GM12878 (cell line): ENCODE measurements around the gene RETN. TPM values are rescaled to one million over a fixed set of nuclear protein-coding genes. Genes with fewer than 3 reads are reported as not detected.

Experiments
- ATAC-seq: fragments of 200-7000 bp; cut with Tn5 transposase; 3 replicates; pipeline ENCODE4 v1.9.1; 2020; ENCODE audit warnings: mild to moderate bottlenecking, moderate library complexity
- BruUV-seq: library from RNA; stranded (reverse); fragments of 400-500 nt; replicated peaks from 2 replicates; lab custom pipeline; 2021; lab: Mats Ljungman, UMichigan
- CTCF ChIA-PET: fragments of 300-600 bp; sonication (Branson Sonifier 250); formaldehyde crosslinking; extraction: SDS; loops from one replicate; lab custom pipeline; 2021; ENCODE audit warnings: inconsistent platforms; lab: Yijun Ruan, JAX
- POLR2A ChIA-PET: fragments of 350-600 bp; formaldehyde crosslinking; extraction: SDS; loops from one replicate; lab custom pipeline; 2021; ENCODE audit warnings: inconsistent platforms; lab: Charles Lee
- RAD21 ChIA-PET: fragments of 300-600 bp; sonication (Branson Sonifier 250); formaldehyde crosslinking; loops from one replicate; lab custom pipeline; 2023; ENCODE audit warnings: antibody characterized with exemption; ENCODE audit not compliant: unreplicated experiment; lab: Charles Lee
- SMC1A ChIA-PET: fragments of 300-600 bp; sonication (Branson Sonifier 250); formaldehyde crosslinking; loops from one replicate; lab custom pipeline; 2023; ENCODE audit not compliant: unreplicated experiment, uncharacterized antibody; lab: Charles Lee
- DNase-seq: peaks from one replicate; pipeline ENCODE4 v3.0.0-alpha.2; 2011; ENCODE audit warnings: low read depth, low spot score
- FAIRE-seq: peaks from 3 replicates; lab custom pipeline; 2011; peaks lifted over from hg19 to GRCh38; lab: Jason Lieb, UNC
- H2AFZ ChIP-seq: 2 replicates; pipeline ENCODE4 v1.6.0; 2011; ENCODE audit warnings: low read depth, low read length, control low read depth; ENCODE audit not compliant: control insufficient read depth
- H3K27ac ChIP-seq: 2 replicates; pipeline ENCODE4 v1.5.1; 2011; ENCODE audit warnings: control low read depth; ENCODE audit not compliant: control insufficient read depth, insufficient read depth
- H3K27me3 ChIP-seq, 2 experiments: replicated peaks in 1 of 2; 2 replicates each; pipeline versions ENCODE4 v1.6.0 to v1.6.1; 2011; ENCODE audit warnings: low read length in 1 of 2; ENCODE audit not compliant: control insufficient read depth in 2 of 2, insufficient read depth in 2 of 2
- H3K36me3 ChIP-seq, 2 experiments: 2 replicates each; pipeline ENCODE4 v1.5.1; 2011; ENCODE audit warnings: low read length in 1 of 2; ENCODE audit not compliant: control insufficient read depth in 2 of 2, insufficient read depth in 2 of 2
- H3K4me1 ChIP-seq: 2 replicates; pipeline ENCODE4 v1.6.1; 2011; ENCODE audit warnings: mild to moderate bottlenecking, low read length, moderate library complexity, mixed read lengths; ENCODE audit not compliant: control insufficient read depth, insufficient read depth
- H3K4me2 ChIP-seq: 2 replicates; pipeline ENCODE4 v1.6.0; 2011; ENCODE audit warnings: control low read depth; ENCODE audit not compliant: control insufficient read depth, insufficient read depth
- H3K4me3 ChIP-seq: fragments of 200-600 bp; sonication (generic); 2 replicates; pipeline ENCODE4 v1.5.1; 2016
- H3K79me2 ChIP-seq: 2 replicates; pipeline ENCODE4 v1.6.0; 2011; ENCODE audit warnings: low read length; ENCODE audit not compliant: control insufficient read depth, insufficient read depth
- H3K9ac ChIP-seq: 2 replicates; pipeline ENCODE4 v1.8.0; 2011; ENCODE audit warnings: low read length, control low read depth, mixed read lengths; ENCODE audit not compliant: control insufficient read depth, insufficient read depth
- H3K9me3 ChIP-seq: replicated peaks from 3 replicates; pipeline ENCODE4 v1.5.1; 2011; ENCODE audit warnings: mild to moderate bottlenecking, low read length; ENCODE audit not compliant: control insufficient read depth, insufficient read depth
- H4K20me1 ChIP-seq: 2 replicates; pipeline ENCODE4 v1.6.0; 2011; ENCODE audit not compliant: control insufficient read depth, insufficient read depth
- ATF3 ChIP-seq: IDR thresholded peaks from 2 replicates; pipeline ENCODE4 v1.6.1; 2011; ENCODE audit warnings: low read depth, mild to moderate bottlenecking, low read length, moderate library complexity, borderline replicate concordance; ENCODE audit errors: extremely low read depth
- CHD1 ChIP-seq: IDR thresholded peaks from 2 replicates; pipeline ENCODE4 v1.6.1; 2012; ENCODE audit warnings: low read depth, low read length, improper control_type of control experiment
- CREM ChIP-seq: IDR thresholded peaks from 2 replicates; pipeline ENCODE4 v1.6.1; 2014; ENCODE audit warnings: antibody characterized with exemption, low read depth
- IKZF2 ChIP-seq, 2 experiments: fragments of 450-650 bp; IDR thresholded peaks; 2 replicates each; pipeline ENCODE4 v1.6.1; 2017; ENCODE audit warnings: mild to moderate bottlenecking in 2 of 2, moderate library complexity in 2 of 2
- IRF5 ChIP-seq: fragments of 450-650 bp; IDR thresholded peaks from 2 replicates; pipeline ENCODE4 v1.6.1; 2017; ENCODE audit warnings: borderline replicate concordance
- MTA2 ChIP-seq: fragments of 450-650 bp; IDR thresholded peaks from 2 replicates; pipeline ENCODE4 v1.6.1; 2016; ENCODE audit warnings: low read depth, mild to moderate bottlenecking, moderate library complexity
- MTA3 ChIP-seq: IDR thresholded peaks from 2 replicates; pipeline ENCODE4 v1.6.1; 2012; ENCODE audit warnings: low read length, inconsistent platforms, borderline replicate concordance
- MYB ChIP-seq: fragments of 150-350 bp; IDR thresholded peaks from 2 replicates; pipeline ENCODE4 v1.6.1; 2014; ENCODE audit warnings: mild to moderate bottlenecking, low read depth, low read length, borderline replicate concordance
- POLR2A ChIP-seq: IDR thresholded peaks from 2 replicates; pipeline ENCODE4 v1.6.1; 2011; ENCODE audit warnings: low read depth, mild to moderate bottlenecking, low read length
- SMC3 ChIP-seq: IDR thresholded peaks from 2 replicates; pipeline ENCODE4 v1.6.1; 2011; ENCODE audit warnings: low read length, improper control_type of control experiment, borderline replicate concordance
- SUZ12 ChIP-seq: fragments of 200-600 bp; sonication (generic); IDR thresholded peaks from one replicate; pipeline ENCODE4 v1.6.1; 2018; ENCODE audit warnings: antibody characterized with exemption, mild to moderate bottlenecking; ENCODE audit not compliant: unreplicated experiment
- TCF12 ChIP-seq: IDR thresholded peaks from 2 replicates; pipeline ENCODE4 v1.6.1; 2011; ENCODE audit warnings: low read depth, mild to moderate bottlenecking, low read length
- ZBTB4 ChIP-seq: fragments of 450-650 bp; formaldehyde crosslinking; IDR thresholded peaks from 2 replicates; pipeline ENCODE4 v1.4.0; 2022; ENCODE audit warnings: mild to moderate bottlenecking, moderate library complexity
- ZBTB40 ChIP-seq: fragments of 450-650 bp; IDR thresholded peaks from 2 replicates; pipeline ENCODE4 v1.6.1; 2016; ENCODE audit warnings: mild to moderate bottlenecking, moderate library complexity, borderline replicate concordance
- ZNF622 ChIP-seq: fragments of 450-650 bp; IDR thresholded peaks from 2 replicates; pipeline ENCODE4 v1.6.1; 2017; ENCODE audit warnings: mild to moderate bottlenecking, inconsistent platforms
- WGBS: methylation state at CpG from one replicate; pipeline ENCODE4 v1.1.6; 2016; ENCODE audit warnings: low lambda C conversion rate; ENCODE audit not compliant: insufficient replicate concordance, insufficient coverage; ENCODE audit errors: missing lambda C conversion rate; 5-methylcytosine and 5-hydroxymethylcytosine counted together
- in situ Hi-C: fragments of 300-500 bp; cut with MboI; formaldehyde crosslinking; loops from 9 replicates; pipeline ENCODE4 v1.14.3; 2018; ENCODE audit warnings: mixed read lengths
- intact Hi-C: fragments of 100-400 bp; cut with micrococcal nuclease; formaldehyde crosslinking; loops from one replicate; pipeline ENCODE4 v1.14.2; 2022; ENCODE audit not compliant: unreplicated experiment
- polyA plus RNA-seq, 11 experiments: library from polyadenylated mRNA; depleted of rRNA in 4 of 11; unstranded in 6 of 11; stranded (reverse) in 5 of 11; fragments of >200 nt; fragmentation: Nextera tagmentation in 4 of 11; fragmentation: Illumina TruSeq in 1 of 11; extraction: Ambion mirVana in 4 of 11; extraction: Trizol in 1 of 11; gene quantifications; 1 replicate in 1 of 11; 2 replicates in 10 of 11; pipeline versions ENCODE4 v1.2.1 to v1.2.3, GENCODE V29; 2011 to 2016; ENCODE audit warnings: inconsistent platforms in 2 of 11, missing spikeins in 2 of 11, low read depth in 1 of 11
- total RNA-seq, 4 experiments: library from RNA; depleted of rRNA in 3 of 4; stranded (reverse); fragments of >200 nt in 3 of 4; fragmentation: Illumina TruSeq in 1 of 4; extraction: Trizol in 1 of 4; gene quantifications; 2 replicates each; pipeline versions ENCODE4 v1.2.1 to v1.2.3, GENCODE V29; 2013 to 2021

The RETN gene
- total and polyA plus RNA-seq, 10 of the 15 experiments (the other 5 are each of a cell fraction or from before 2014, with no cell fraction given), result 0.26 TPM; not detected in 9

GRCh38 chr19:7632340-7633203, 36.3 kb upstream of the RETN start:
- intact Hi-C loops, result no loop called here
- in situ Hi-C loops, result no loop called here
- Histone ChIP-seq H3K4me1 (peaks cover 20% of the 10 kb centered on the region), H2AFZ (no peak overlapping the region), H3K36me3 (no peaks in the 10 kb centered on the region), H3K9ac (no peak overlapping the region), H4K20me1 (no peaks in the 10 kb centered on the region), H3K9me3 (no peaks in the 10 kb centered on the region), H3K27me3 (no peaks in the 10 kb centered on the region), H3K27ac (no peak overlapping the region), H3K4me3 (no peak overlapping the region), H3K79me2 (peaks cover 38% of the 10 kb centered on the region), H3K4me2 (no peak overlapping the region)
- ChIA-PET POLR2A (no interaction called here), SMC1A (no interaction called here), CTCF (no interaction called here), RAD21 (no interaction called here)
- DNase-seq, result no peak
- no peak for ATAC-seq
- 91% methylated on average over 38 of the region's 40 CpGs for WGBS
- no TSS peak for BruUV-seq
- no peak for FAIRE-seq
- TF ChIP-seq MTA3, result no peak
- no peak for TF ChIP-seq SMC3
- no peak for TF ChIP-seq ATF3
- no peak for TF ChIP-seq POLR2A
- TF ChIP-seq ZBTB4 (CRISPR knock-in tag), result no peak
- TF ChIP-seq IKZF2 (IDR thresholded peaks at IDR 0.05), result no peak
- TF ChIP-seq MYB, result no peak
- no peak for TF ChIP-seq MTA2
- TF ChIP-seq CREM, result no peak
- TF ChIP-seq CHD1, result no peak
- no peak for TF ChIP-seq ZBTB40
- no peak for TF ChIP-seq IRF5
- TF ChIP-seq SUZ12, result no peak
- no peak for TF ChIP-seq ZNF622
- TF ChIP-seq TCF12, result no peak
